ENCODE data around the gene RHOT2. TPM values are rescaled to one million over a fixed set of nuclear protein-coding genes. Genes with fewer than 3 reads are reported as not detected.
A peak's percentile ranks its signal among the peaks of the same experiment; 100 is the strongest.

Gene RHOT2
- total and polyA plus RNA-seq, 9 of the 15 experiments (the other 6 are each of a cell fraction or from before 2014, with no cell fraction given), result 5.0 to 373 (median 112) TPM

GRCh38 chr16:635573-636205, 32.2 kb upstream of the RHOT2 start (continued):
- TF ChIP-seq ZMIZ1 (IDR thresholded peaks at IDR 0.05; ENCODE audit: low read depth in 2 of 2, low read length in 2 of 2) (no peak), HMG20B (CRISPR knock-in tag; IDR thresholded peaks at IDR 0.05) (no peak), XRCC5 (IDR thresholded peaks at IDR 0.05; ENCODE audit: low read depth, low read length) (no peak), MEIS2 (IDR thresholded peaks at IDR 0.05; ENCODE audit: partially characterized antibody) (no peak), ZBTB2 (IDR thresholded peaks at IDR 0.05) (no peak), NR4A1 (CRISPR knock-in tag; IDR thresholded peaks at IDR 0.05) (peak; percentile 78), NR4A1 (tag; IDR thresholded peaks at IDR 0.05) (no peak), BRF1 (IDR thresholded peaks at IDR 0.05; ENCODE audit: borderline replicate concordance, extremely low read depth, insufficient read length) (no peak), PHF21A (IDR thresholded peaks at IDR 0.05; ENCODE audit: borderline replicate concordance, low read depth) (no peak), MEF2D (tag; conservative IDR thresholded peaks at IDR 0.05; ENCODE audit: low read depth) (no peak), MED1 (CRISPR knock-in tag; IDR thresholded peaks at IDR 0.05; ENCODE audit: borderline replicate concordance) (no peak), HMGN3 (IDR thresholded peaks at IDR 0.05; ENCODE audit: borderline replicate concordance, extremely low read depth, insufficient read length, low read depth, low read length) (no peak), SRSF9 (IDR thresholded peaks at IDR 0.05; ENCODE audit: borderline replicate concordance, low read depth, low read length) (no peak), ATF4 (CRISPR knock-in tag; IDR thresholded peaks at IDR 0.05) (no peak), CREB3L1 (IDR thresholded peaks at IDR 0.05; ENCODE audit: borderline replicate concordance, low read depth) (no peak), ATF6 (CRISPR knock-in tag; IDR thresholded peaks at IDR 0.05) (no peak; the same call in 1 of the 2 replicates), EWSR1 (IDR thresholded peaks at IDR 0.05; ENCODE audit: borderline replicate concordance, low read depth, partially characterized antibody) (no peak), PHB2 (IDR thresholded peaks at IDR 0.05; ENCODE audit: low read depth) (no peak)

All from K562 (cell line).